Activated T-cell treated with anti-CD3 and anti-CD28 coated beads, Interleukin-2, amount 50 U/mL, for 72 hours (primary cell): ENCODE results near the gene UBE2E2. TPM values are rescaled to one million over a fixed set of nuclear protein-coding genes. Genes with fewer than 3 reads are reported as not detected.
A peak's percentile ranks its signal among the peaks of the same experiment; 100 is the strongest.

Source experiments
- ATAC-seq, 2 donors: fragments of 150-1000 bp; cut with Tn5 transposase; replicated peaks in 1 of 2; 2 replicates each; pipeline ENCODE4 v1.10.0; 2021; ENCODE audit warnings: moderate library complexity in 2 of 2, mild to moderate bottlenecking in 1 of 2
- DNase-seq, 2 donors: peaks; one replicate each; pipeline ENCODE4 v3.0.0; 2021 to 2022; ENCODE audit warnings: mixed read lengths in 1 of 2
- H3K27ac Mint-ChIP-seq: one replicate; pipeline ENCODE4 v1.8.0; 2022; ENCODE audit warnings: mild to moderate bottlenecking, moderate library complexity, mixed read lengths
- H3K27me3 Mint-ChIP-seq: one replicate; pipeline ENCODE4 v1.8.0; 2022; ENCODE audit warnings: low read depth, mixed read lengths
- H3K36me3 Mint-ChIP-seq, 2 donors: one replicate each; pipeline ENCODE4 v1.8.0; 2022; ENCODE audit warnings: mixed read lengths in 2 of 2, mild to moderate bottlenecking in 1 of 2; ENCODE audit not compliant: insufficient read depth in 2 of 2
- H3K4me1 Mint-ChIP-seq: one replicate; pipeline ENCODE4 v1.8.0; 2022; ENCODE audit warnings: low read depth, mixed read lengths
- H3K4me3 Mint-ChIP-seq, 2 donors: one replicate each; pipeline ENCODE4 v1.8.0; 2022; ENCODE audit warnings: mild to moderate bottlenecking in 2 of 2, mixed read lengths in 2 of 2, moderate library complexity in 2 of 2
- H3K9me3 Mint-ChIP-seq, 2 donors: one replicate each; pipeline ENCODE4 v1.8.0; 2022; ENCODE audit warnings: mixed read lengths in 2 of 2
- total RNA-seq, 2 donors: library from RNA; stranded (reverse); gene quantifications; one replicate each; pipeline ENCODE4 v1.2.3, GENCODE V29; 2022

Gene UBE2E2
- total RNA-seq, 2 donors from 2014 or later, result 11.8 to 11.9 TPM

- H3K9me3 Mint-ChIP-seq, result no peaks in the 10 kb centered on the region
- ATAC-seq, result no peak
- no peak overlapping the region for H3K27ac Mint-ChIP-seq
- peak overlapping the region in 1 of 2 donors; percentile 7 for H3K4me3 Mint-ChIP-seq
- no peak for DNase-seq
- peaks cover 10% of the 10 kb centered on the region for H3K27me3 Mint-ChIP-seq
- H3K4me1 Mint-ChIP-seq, result peaks cover 40% of the 10 kb centered on the region
- H3K36me3 Mint-ChIP-seq, result no peaks in the 10 kb centered on the region
Observed at GRCh38 chr3:23442598-23443383, 239.7 kb downstream of the UBE2E2 start.

GRCh38 chr3:23444386-23444785 lies 241.3 kb downstream of the UBE2E2 start:
- Mint-ChIP-seq H3K36me3 (no peaks in the 10 kb centered on the region), H3K4me1 (peaks cover 27% of the 10 kb centered on the region), H3K27ac (no peak overlapping the region), H3K9me3 (no peaks in the 10 kb centered on the region), H3K4me3 (no peak overlapping the region), H3K27me3 (peaks cover under 1% of the 10 kb centered on the region)
- DNase-seq, result no peak
- no peak for ATAC-seq

- Mint-ChIP-seq H3K4me3 (no peak overlapping the region), H3K36me3 (no peaks in the 10 kb centered on the region), H3K4me1 (peaks cover 14% of the 10 kb centered on the region), H3K27me3 (no peaks in the 10 kb centered on the region), H3K27ac (no peak overlapping the region), H3K9me3 (no peaks in the 10 kb centered on the region)
- DNase-seq (no peak), ATAC-seq (no peak)
Observed at GRCh38 chr3:23446301-23446700, 243.2 kb downstream of the UBE2E2 start.

- Mint-ChIP-seq H3K4me3 (no peak overlapping the region), H3K36me3 (no peaks in the 10 kb centered on the region), H3K4me1 (no peaks in the 10 kb centered on the region), H3K9me3 (no peaks in the 10 kb centered on the region), H3K27me3 (no peaks in the 10 kb centered on the region), H3K27ac (no peak overlapping the region)
- ATAC-seq, result no peak
- no peak for DNase-seq
Observed at GRCh38 chr3:23448998-23449537, 245.9 kb downstream of the UBE2E2 start.

GRCh38 chr3:23450051-23450450 lies 246.9 kb downstream of the UBE2E2 start:
- Mint-ChIP-seq H3K9me3 (no peaks in the 10 kb centered on the region), H3K36me3 (no peaks in the 10 kb centered on the region), H3K27me3 (no peaks in the 10 kb centered on the region), H3K4me1 (no peaks in the 10 kb centered on the region), H3K27ac (no peak overlapping the region), H3K4me3 (no peak overlapping the region)
- ATAC-seq (no peak), DNase-seq (no peak)

GRCh38 chr3:23450806-23451205 lies 247.7 kb downstream of the UBE2E2 start:
- DNase-seq, result no peak
- H3K4me1 Mint-ChIP-seq, result no peaks in the 10 kb centered on the region
- no peak overlapping the region for H3K4me3 Mint-ChIP-seq
- ATAC-seq, result no peak
- no peaks in the 10 kb centered on the region for H3K27me3 Mint-ChIP-seq
- no peak overlapping the region for H3K27ac Mint-ChIP-seq
- H3K9me3 Mint-ChIP-seq, result peaks cover 0 to under 1% of the 10 kb centered on the region in 2 donors
- no peaks in the 10 kb centered on the region for H3K36me3 Mint-ChIP-seq

- H3K4me3 Mint-ChIP-seq, result no peak overlapping the region
- DNase-seq, result no peak
- no peak for ATAC-seq
- H3K27me3 Mint-ChIP-seq, result no peaks in the 10 kb centered on the region
- peaks cover 0 to 4% of the 10 kb centered on the region in 2 donors for H3K9me3 Mint-ChIP-seq
- H3K4me1 Mint-ChIP-seq, result peaks cover 3% of the 10 kb centered on the region
- no peak overlapping the region for H3K27ac Mint-ChIP-seq
- peaks cover 2% of the 10 kb centered on the region in 2 donors for H3K36me3 Mint-ChIP-seq
Observed at GRCh38 chr3:23452408-23452807, 249.3 kb downstream of the UBE2E2 start.

- DNase-seq (no peak), ATAC-seq (no peak)
- no peaks in the 10 kb centered on the region for H3K27me3 Mint-ChIP-seq
- no peak overlapping the region for H3K4me3 Mint-ChIP-seq
- peaks cover 10% of the 10 kb centered on the region for H3K4me1 Mint-ChIP-seq
- H3K27ac Mint-ChIP-seq, result no peak overlapping the region
- H3K9me3 Mint-ChIP-seq, result peaks cover 0 to 4% of the 10 kb centered on the region in 2 donors
- peaks cover 2 to 3% of the 10 kb centered on the region in 2 donors for H3K36me3 Mint-ChIP-seq
Observed at GRCh38 chr3:23455084-23455483, 252.0 kb downstream of the UBE2E2 start.

- no peak for ATAC-seq
- Mint-ChIP-seq H3K9me3 (peaks cover 0 to 4% of the 10 kb centered on the region in 2 donors), H3K4me3 (no peak overlapping the region), H3K27ac (no peak overlapping the region), H3K36me3 (peaks cover 2 to 3% of the 10 kb centered on the region in 2 donors), H3K4me1 (peaks cover 10% of the 10 kb centered on the region), H3K27me3 (no peaks in the 10 kb centered on the region)
- no peak for DNase-seq
Observed at GRCh38 chr3:23455775-23456174, 252.6 kb downstream of the UBE2E2 start.

GRCh38 chr3:23457697-23458096 lies 254.6 kb downstream of the UBE2E2 start:
- Mint-ChIP-seq H3K4me1 (peaks cover 10% of the 10 kb centered on the region), H3K36me3 (peaks cover 2 to 3% of the 10 kb centered on the region in 2 donors), H3K27me3 (no peaks in the 10 kb centered on the region), H3K27ac (no peak overlapping the region), H3K9me3 (peaks cover 0 to 4% of the 10 kb centered on the region in 2 donors), H3K4me3 (no peak overlapping the region)
- no peak for DNase-seq
- no peak for ATAC-seq

GRCh38 chr3:23459465-23459864 lies 256.3 kb downstream of the UBE2E2 start:
- Mint-ChIP-seq H3K36me3 (peaks cover 2 to 3% of the 10 kb centered on the region in 2 donors), H3K4me1 (peaks cover 10% of the 10 kb centered on the region)

GRCh38 chr3:23459889-23460546 lies 256.9 kb downstream of the UBE2E2 start:
- peaks cover 0 to 4% of the 10 kb centered on the region in 2 donors for H3K9me3 Mint-ChIP-seq
- no peaks in the 10 kb centered on the region for H3K27me3 Mint-ChIP-seq
- peak overlapping the region; percentile 50 for H3K27ac Mint-ChIP-seq
- H3K4me3 Mint-ChIP-seq, result no peak overlapping the region
- H3K36me3 Mint-ChIP-seq, result peaks cover 2 to 3% of the 10 kb centered on the region in 2 donors
- no peak for ATAC-seq
- DNase-seq, result no peak
- peaks cover 10% of the 10 kb centered on the region for H3K4me1 Mint-ChIP-seq

More at GRCh38 chr3:23459465-23459864, 256.3 kb downstream of the UBE2E2 start:
- no peak overlapping the region for H3K27ac Mint-ChIP-seq
- no peak overlapping the region for H3K4me3 Mint-ChIP-seq
- no peaks in the 10 kb centered on the region for H3K27me3 Mint-ChIP-seq
- no peak for DNase-seq
- ATAC-seq, result no peak
- peaks cover 0 to 4% of the 10 kb centered on the region in 2 donors for H3K9me3 Mint-ChIP-seq

GRCh38 chr3:23461069-23461468 lies 257.9 kb downstream of the UBE2E2 start:
- H3K9me3 Mint-ChIP-seq, result peaks cover 0 to 1% of the 10 kb centered on the region in 2 donors
- ATAC-seq (no peak), DNase-seq (no peak)
- H3K4me3 Mint-ChIP-seq, result no peak overlapping the region
- H3K36me3 Mint-ChIP-seq, result peaks cover 1 to 3% of the 10 kb centered on the region in 2 donors
- H3K27me3 Mint-ChIP-seq, result no peaks in the 10 kb centered on the region
- no peak overlapping the region for H3K27ac Mint-ChIP-seq
- peaks cover 10% of the 10 kb centered on the region for H3K4me1 Mint-ChIP-seq
